GM18861 (cell line): ENCODE measurements around the gene PCDHB8.
"Not testable (repeated sequence)": the region's sequence is repeated elsewhere in the genome, so short reads cannot be mapped to it uniquely, and the experiment has no call there.

Experiments
- ATAC-seq: cut with Tn5 transposase; IDR thresholded peaks from one replicate; pipeline ENCODE4 v1.9.1; 2021; ENCODE audit not compliant: unreplicated experiment

The PCDHB8 gene

DNA sequence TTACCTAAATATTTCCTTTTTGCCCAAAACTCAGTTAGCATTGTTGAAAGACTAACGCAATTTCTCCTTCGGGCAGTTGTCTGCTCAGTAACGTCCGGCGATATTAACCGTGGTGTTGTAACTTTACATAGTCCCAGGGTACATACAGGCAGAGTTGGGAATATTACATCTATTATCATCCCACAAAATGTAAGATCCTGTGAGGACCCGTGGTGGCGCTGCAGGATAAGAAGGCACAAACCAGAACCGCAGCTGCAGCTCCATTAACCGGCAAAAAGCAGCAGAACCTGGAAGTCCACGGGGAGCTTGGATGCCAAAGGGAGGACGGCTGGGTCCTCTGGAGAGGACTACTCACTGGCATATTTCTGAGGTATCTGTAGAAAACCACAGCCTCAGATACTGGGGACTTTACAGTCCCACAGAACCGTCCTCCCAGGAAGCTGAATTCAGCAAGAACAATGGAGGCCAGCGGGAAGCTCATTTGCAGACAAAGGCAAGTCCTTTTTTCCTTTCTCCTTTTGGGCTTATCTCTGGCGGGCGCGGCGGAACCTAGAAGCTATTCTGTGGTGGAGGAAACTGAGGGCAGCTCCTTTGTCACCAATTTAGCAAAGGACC is at the start of gene PCDHB8:
TSS of gene PCDHB8 (plus strand) at position 214 of the 615 bp plus-strand sequence. CDS start at position 459, 245 bp downstream.
- ATAC-seq: not testable (repeated sequence)

DNA sequence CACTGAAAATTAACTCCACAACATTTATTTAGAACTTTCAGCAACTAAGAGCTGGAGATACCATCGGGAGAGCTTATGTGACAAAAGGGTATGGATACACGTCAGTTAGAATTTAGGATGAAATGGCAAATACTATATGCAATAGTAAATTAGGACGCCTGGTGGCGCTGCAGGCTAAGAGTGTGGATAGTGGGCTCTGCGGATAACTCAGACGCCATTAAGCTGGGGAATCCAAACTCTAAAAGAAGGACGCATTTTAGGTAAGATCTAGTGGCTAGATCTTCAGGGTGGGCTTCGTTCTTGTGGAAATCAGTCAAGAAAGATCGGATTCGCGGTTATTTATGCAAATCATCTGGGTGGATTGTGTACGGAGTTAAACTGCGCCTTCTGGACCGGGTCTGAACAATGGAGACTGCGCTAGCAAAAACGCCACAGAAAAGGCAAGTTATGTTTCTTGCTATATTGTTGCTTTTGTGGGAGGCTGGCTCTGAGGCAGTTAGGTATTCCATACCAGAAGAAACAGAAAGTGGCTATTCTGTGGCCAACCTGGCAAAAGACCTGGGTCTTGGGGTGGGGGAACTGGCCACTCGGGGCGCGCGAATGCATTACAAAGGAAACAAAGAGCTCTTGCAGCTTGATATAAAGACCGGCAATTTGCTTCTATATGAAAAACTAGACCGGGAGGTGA is 42.4 kb upstream of the PCDHB8 start, which contains the start of gene PCDHB5:
TSS of gene PCDHB5 (plus strand) at position 177 of the 688 bp plus-strand sequence. CDS start at position 406, 229 bp downstream.
- no peak for ATAC-seq

- ATAC-seq: no peak
Observed at GRCh38 chr5:141135718-141136266, 41.8 kb upstream of the PCDHB8 start.

DNA sequence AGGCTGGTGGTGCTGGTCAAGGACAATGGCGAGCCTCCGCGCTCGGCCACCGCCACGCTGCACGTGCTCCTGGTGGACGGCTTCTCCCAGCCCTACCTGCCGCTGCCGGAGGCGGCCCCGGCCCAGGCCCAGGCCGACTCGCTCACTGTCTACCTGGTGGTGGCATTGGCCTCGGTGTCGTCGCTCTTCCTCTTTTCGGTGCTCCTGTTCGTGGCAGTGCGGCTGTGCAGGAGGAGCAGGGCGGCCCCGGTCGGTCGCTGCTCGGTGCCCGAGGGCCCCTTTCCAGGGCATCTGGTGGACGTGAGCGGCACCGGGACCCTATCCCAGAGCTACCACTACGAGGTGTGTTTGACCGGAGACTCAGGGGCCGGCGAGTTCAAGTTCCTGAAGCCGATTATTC is 40.2 kb upstream of the PCDHB8 start:
- ATAC-seq: not testable (repeated sequence)

DNA sequence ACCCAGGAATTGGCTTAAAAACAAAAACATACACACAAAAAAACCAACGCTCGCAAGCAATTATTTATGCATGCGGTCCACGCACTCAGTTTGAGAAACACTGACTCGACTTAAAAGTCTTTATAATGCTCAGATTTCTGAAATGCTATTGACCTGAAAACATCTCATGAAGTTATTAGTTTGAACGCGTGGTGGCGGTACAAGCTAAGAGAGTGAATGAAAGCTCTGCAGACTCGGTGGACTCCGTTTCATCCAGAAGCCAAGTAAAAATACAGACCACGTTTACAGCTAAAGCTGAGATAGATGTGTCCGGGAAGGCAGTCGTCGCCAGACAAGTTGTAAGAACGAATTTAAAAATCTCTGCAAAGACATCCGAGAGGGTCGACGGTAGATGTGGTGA is 27.8 kb upstream of the PCDHB8 start, which contains the start of gene PCDHB6:
TSS of gene PCDHB6 (plus strand) at position 246 of the 400 bp plus-strand sequence. CDS start 201 bp downstream, outside the sequence.
- no peak for ATAC-seq

GRCh38 chr5:141150224-141150992 is 27.2 kb upstream of the PCDHB8 start:
- no peak for ATAC-seq

DNA sequence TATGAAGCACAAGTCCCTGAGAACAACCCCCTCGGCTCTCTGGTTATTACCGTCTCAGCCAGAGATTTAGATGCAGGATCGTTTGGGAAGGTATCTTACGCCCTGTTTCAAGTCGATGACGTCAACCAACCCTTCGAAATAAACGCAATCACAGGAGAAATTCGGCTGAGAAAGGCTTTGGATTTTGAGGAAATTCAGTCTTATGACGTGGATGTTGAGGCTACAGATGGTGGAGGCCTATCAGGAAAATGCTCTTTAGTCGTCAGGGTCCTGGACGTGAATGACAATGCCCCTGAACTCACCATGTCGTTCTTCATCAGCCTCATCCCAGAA is 26.6 kb upstream of the PCDHB8 start:
- ATAC-seq: no peak

DNA sequence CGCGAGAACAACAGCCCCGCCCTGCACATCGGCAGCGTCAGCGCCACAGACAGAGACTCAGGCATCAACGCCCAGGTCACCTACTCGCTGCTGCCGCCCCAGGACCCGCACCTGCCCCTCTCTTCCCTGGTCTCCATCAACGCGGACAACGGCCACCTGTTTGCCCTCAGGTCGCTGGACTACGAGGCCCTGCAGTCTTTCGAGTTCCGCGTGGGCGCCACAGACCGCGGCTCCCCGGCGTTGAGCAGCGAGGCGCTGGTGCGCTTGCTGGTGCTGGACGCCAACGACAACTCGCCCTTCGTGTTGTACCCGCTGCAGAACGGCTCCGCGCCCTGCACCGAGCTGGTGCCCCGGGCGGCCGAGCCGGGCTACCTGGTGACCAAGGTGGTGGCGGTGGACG is 26.0 kb upstream of the PCDHB8 start:
- not testable (repeated sequence) for ATAC-seq

GRCh38 chr5:141152096-141152495 is 25.5 kb upstream of the PCDHB8 start:
- not testable (repeated sequence) for ATAC-seq

GRCh38 chr5:141155540-141156374 is 21.8 kb upstream of the PCDHB8 start:
- ATAC-seq: no peak

- not testable (repeated sequence) for ATAC-seq
Observed at GRCh38 chr5:141157356-141157755, 20.2 kb upstream of the PCDHB8 start.

DNA sequence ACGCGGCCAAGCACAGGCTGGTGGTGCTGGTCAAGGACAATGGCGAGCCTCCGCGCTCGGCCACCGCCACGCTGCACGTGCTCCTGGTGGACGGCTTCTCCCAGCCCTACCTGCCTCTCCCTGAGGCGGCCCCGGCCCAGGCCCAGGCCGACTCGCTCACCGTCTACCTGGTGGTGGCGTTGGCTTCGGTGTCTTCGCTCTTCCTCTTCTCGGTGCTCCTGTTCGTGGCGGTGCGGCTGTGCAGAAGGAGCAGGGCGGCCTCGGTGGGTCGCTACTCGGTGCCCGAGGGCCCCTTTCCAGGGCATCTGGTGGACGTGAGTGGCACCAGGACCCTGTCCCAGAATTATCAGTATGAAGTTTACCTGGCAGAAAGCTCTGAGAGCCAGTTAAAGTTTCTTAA is 19.7 kb upstream of the PCDHB8 start:
- ATAC-seq: not testable (repeated sequence)

DNA sequence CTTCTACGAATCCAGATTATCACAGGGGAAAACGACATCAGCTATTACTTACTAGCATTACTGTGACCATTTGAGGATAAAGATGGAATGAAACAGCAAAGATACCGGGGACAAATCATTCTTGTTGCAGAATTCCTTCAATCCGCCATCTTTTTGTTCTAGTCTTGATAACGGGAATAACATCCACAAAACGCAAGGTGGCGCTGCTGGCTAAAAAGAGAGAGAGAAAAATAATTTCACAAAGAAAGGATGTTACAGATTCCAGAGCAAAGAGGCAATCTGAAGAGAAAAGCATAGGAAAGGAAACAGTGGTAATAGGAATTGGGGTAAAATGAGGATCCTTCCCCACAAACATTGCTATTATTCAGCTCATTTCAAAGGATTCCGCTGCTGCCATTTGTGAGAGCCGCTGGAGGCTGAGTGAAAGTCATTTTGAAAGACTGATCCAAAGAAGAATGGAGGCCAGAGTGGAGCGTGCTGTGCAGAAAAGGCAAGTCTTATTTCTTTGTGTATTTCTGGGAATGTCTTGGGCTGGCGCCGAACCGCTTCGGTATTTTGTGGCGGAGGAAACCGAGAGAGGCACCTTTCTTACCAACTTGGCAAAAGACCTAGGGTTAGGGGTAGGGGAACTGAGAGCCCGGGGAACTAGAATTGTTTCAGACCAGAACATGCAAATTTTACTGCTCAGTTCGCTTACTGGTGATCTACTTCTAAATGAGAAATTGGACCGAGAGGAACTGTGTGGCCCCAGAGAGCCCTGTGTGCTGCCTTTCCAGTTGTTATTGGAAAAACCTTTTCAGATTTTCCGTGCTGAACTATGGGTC is 5.0 kb upstream of the PCDHB8 start, which contains the start of gene PCDHB7:
TSS of gene PCDHB7 (plus strand) at position 264 of the 824 bp plus-strand sequence. CDS start at position 456, 192 bp downstream.
- no peak for ATAC-seq

GRCh38 chr5:141174291-141175104 is 3.1 kb upstream of the PCDHB8 start:
- ATAC-seq: not testable (repeated sequence)

- ATAC-seq: no peak
Observed at GRCh38 chr5:141175933-141176332, 1.7 kb upstream of the PCDHB8 start.

GRCh38 chr5:141179371-141179770 is 1.8 kb downstream of the PCDHB8 start:
- ATAC-seq: not testable (repeated sequence)

DNA sequence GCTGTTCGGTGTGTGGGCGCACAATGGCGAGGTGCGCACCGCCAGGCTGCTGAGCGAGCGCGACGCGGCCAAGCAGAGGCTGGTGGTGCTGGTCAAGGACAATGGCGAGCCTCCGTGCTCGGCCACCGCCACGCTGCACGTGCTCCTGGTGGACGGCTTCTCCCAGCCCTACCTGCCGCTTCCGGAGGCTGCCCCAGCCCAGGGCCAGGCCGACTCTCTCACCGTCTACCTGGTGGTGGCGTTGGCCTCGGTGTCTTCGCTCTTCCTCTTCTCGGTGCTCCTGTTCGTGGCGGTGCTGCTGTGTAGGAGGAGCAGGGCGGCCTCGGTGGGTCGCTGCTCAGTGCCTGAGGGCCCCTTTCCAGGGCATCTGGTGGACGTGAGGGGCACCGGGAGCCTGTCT is 2.3 kb downstream of the PCDHB8 start:
- ATAC-seq: not testable (repeated sequence)

DNA sequence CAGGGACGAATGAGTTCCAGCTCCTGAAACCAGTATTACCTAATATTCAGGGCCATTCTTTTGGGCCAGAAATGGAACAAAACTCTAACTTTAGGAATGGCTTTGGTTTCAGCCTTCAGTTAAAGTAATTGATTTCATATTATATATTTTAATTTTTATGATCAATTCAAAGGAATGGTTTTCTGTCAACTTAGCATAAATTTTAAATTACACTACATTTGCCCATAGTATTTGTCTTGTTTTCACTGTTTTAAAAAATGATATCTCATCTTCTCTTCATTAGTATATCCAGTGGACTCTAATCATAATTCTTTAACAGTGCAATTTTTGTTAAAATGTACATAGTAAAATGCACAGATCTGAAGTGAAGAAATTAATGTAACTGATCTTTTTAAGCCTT is 2.7 kb downstream of the PCDHB8 start:
- no peak for ATAC-seq

- ATAC-seq: no peak
Observed at GRCh38 chr5:141182248-141182647, 4.7 kb downstream of the PCDHB8 start, which contains the start of gene PCDHB16. Gene PCDHB16, plus strand, starts transcription at chr5:141182387. Its CDS starts 173 bp downstream, at chr5:141182560.
